Heart left ventricle (tissue), 16 donors: ENCODE data around the gene PTPRJ. TPM values are rescaled to one million over a fixed set of nuclear protein-coding genes. Genes with fewer than 3 reads are reported as not detected.

Experiments used
- ATAC-seq, 4 donors: fragments of 200-7000 bp; cut with Tn5 transposase; one replicate each; pipeline ENCODE4 v1.9.1; 2020 to 2022; ENCODE audit warnings: moderate library complexity in 4 of 4, mild to moderate bottlenecking in 3 of 4, moderate number of reproducible peaks in 1 of 4
- DNase-seq, 5 donors: peaks; one replicate each; pipeline ENCODE4 v3.0.0-alpha.2; 2020
- H3K27ac ChIP-seq, 12 donors: fragments of 200-600 bp; sonication (generic) in 4 of 12; one replicate each; pipeline versions ENCODE4 v1.5.0 to v1.8.0; 2016 to 2022; ENCODE audit warnings: mild to moderate bottlenecking in 2 of 12
- H3K27me3 ChIP-seq, 9 donors: fragments of 200-600 bp; sonication (generic) in 2 of 9; one replicate each; pipeline versions ENCODE4 v1.5.1 to v1.8.0; 2016 to 2022; ENCODE audit warnings: mild to moderate bottlenecking in 3 of 9
- H3K36me3 ChIP-seq, 9 donors: fragments of 200-600 bp; sonication (generic) in 2 of 9; one replicate each; pipeline versions ENCODE4 v1.5.0 to v1.8.0; 2018 to 2022; ENCODE audit warnings: mild to moderate bottlenecking in 2 of 9
- H3K4me1 ChIP-seq, 12 donors: fragments of 200-600 bp; sonication (generic) in 4 of 12; one replicate each; pipeline versions ENCODE4 v1.5.0 to v1.8.0; 2016 to 2022; ENCODE audit warnings: mild to moderate bottlenecking in 3 of 12
- H3K4me3 ChIP-seq, 12 donors: fragments of 200-600 bp; sonication (generic) in 4 of 12; one replicate each; pipeline versions ENCODE4 v1.5.0 to v1.8.0; 2017 to 2022; ENCODE audit warnings: mild to moderate bottlenecking in 9 of 12, moderate library complexity in 4 of 12
- H3K9me3 ChIP-seq, 12 donors: fragments of 200-600 bp; sonication (generic) in 4 of 12; one replicate each; pipeline versions ENCODE4 v1.5.0 to v1.8.0; 2016 to 2022; ENCODE audit warnings: mild to moderate bottlenecking in 1 of 12
- POLR2A ChIP-seq, 2 donors: fragments of 450-650 bp; IDR thresholded peaks; one replicate each; pipeline ENCODE4 v1.6.1; 2017; ENCODE audit warnings: antibody characterized with exemption in 2 of 2, mild to moderate bottlenecking in 2 of 2, moderate library complexity in 2 of 2
- WGBS, 4 donors: extraction: QIAGEN DNeasy Blood & Tissue Kit in 2 of 4; methylation state at CpG; one replicate each; pipeline versions ENCODE4 v1.1.5 to v1.1.7; 2013 to 2018; 5-methylcytosine and 5-hydroxymethylcytosine counted together
- intact Hi-C, 10 donors: fragments of 100-400 bp; cut with DNase I; formaldehyde crosslinking; loops; one replicate each; pipeline versions ENCODE4 v1.11.1 to v1.14.2; 2022
- polyA plus RNA-seq, 2 donors: library from polyadenylated mRNA; stranded (reverse); fragments of 200-250 nt; gene quantifications; one replicate each; pipeline ENCODE4 v1.2.3, GENCODE V29; 2013
- total RNA-seq, 9 donors: library from RNA; depleted of rRNA in 2 of 9; stranded (reverse); fragments of >200 nt in 2 of 9; fragmentation: NEBNext Ultra II Directional in 3 of 9; extraction: Animal tissue kit (Norgen Biotek cat#: 25700) in 3 of 9; gene quantifications; one replicate each; pipeline versions ENCODE4 v1.1.0 to v1.2.4, GENCODE V29; 2016 to 2023
- TF ChIP-seq, protein P1 (sequence below), 12 donors: fragments of 200-600 bp; sonication (generic) in 4 of 12; IDR thresholded peaks; one replicate each; pipeline versions ENCODE4 v1.5.0 to v1.8.0; 2018 to 2022; ENCODE audit warnings: antibody characterized with exemption in 12 of 12, mild to moderate bottlenecking in 5 of 12
- donor health status: ischemic (EF 13 %, LVEDD 7.1; RV severe dilation, severe dysfunction).
- donor health status: healthy with polysubstance abuse.
- donor health status: DM: no; HTN: yes; CAD: no.
- donor health status: DM: no; HTN: no; CAD: no.
- donor health status: ischemic (EF 25% LVEDD 6.9; RV normal size, moderate dysfunction).
- donor health status: ischemic (EF 25% LVEDD 5.7; RV mildly dilated, moderate dysfunction).
- donor health status: healthy.
- donor health status: DM: yes; HTN: yes; CAD: no.
- donor health status: ischemic (EF 35%, LVEDD 5.7; RV mildly dilated, moderate dysfunction).
- donor health status: nonischemic (EF 11% LVEDD 7.7; RV severe dilation, severe dysfunction).
- donor health status: DM: yes; HTN: yes; CAD: no.
- donor health status: PGD.
- donor health status: ischemic (EF 29% LVEDD 5.4; RV normal size, mild dysfunction).
- donor health status: nonischemic (EF 23%, LVEDD 6.1; RV moderate dilation, normal function).

PTPRJ gene
- total and polyA plus RNA-seq, 11 donors, result 1.2 to 39.0 (median 6.3) TPM

DNA sequence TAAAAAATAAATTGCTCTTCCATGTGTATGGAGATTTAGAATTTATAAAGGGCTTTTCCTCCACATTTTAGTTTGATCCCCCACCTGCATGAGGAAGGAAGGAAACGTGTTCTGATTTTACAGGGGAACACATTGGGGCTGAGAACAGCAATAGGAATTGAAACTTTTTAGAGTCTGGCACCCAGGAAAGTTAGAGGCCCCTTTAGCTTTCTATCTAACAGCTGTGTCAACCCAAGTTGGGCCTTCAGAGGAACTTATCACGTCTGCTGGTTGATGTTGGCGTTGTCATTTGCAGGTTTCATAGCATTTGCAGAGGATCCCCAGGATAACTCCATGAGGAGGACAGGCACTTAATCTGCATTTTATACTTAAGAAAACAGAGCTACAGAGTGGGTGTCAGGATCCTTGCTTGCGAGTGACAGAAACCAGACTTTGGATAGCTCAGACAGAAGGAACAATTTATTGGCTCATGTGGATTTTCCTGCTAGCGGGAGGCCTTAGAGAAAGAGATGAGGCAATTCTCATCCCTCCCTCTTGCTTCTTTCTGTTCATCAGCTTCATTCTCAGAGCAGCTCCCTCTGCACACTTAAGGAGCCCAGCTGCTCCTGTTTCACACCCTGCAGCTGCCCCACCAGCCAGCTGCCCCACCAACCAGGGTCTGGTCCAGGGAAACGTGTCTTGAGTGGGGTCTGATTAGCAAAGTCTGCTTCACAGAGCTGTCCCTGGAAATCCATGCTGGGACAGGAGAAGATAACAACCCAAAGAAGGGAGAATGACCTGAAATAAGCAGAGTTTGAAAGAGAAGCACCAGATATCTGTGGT is 143.8 kb downstream of the PTPRJ start:
- H3K27me3 ChIP-seq, result no peaks in the 10 kb centered on the region
- WGBS, 4 donors, result 64 to 84% (median 78%) methylated on average over 6 of the region's 6 CpGs
- H3K4me1 ChIP-seq, result no peaks in the 10 kb centered on the region
- no peak overlapping the region for H3K4me3 ChIP-seq
- H3K36me3 ChIP-seq, result peaks cover 0 to 86% (median 7%) of the 10 kb centered on the region in 9 donors
- no peaks in the 10 kb centered on the region for H3K9me3 ChIP-seq
- intact Hi-C loops, result no loop called here
- DNase-seq (no peak), ATAC-seq (no peak)
- TF ChIP-seq, protein P1, sequence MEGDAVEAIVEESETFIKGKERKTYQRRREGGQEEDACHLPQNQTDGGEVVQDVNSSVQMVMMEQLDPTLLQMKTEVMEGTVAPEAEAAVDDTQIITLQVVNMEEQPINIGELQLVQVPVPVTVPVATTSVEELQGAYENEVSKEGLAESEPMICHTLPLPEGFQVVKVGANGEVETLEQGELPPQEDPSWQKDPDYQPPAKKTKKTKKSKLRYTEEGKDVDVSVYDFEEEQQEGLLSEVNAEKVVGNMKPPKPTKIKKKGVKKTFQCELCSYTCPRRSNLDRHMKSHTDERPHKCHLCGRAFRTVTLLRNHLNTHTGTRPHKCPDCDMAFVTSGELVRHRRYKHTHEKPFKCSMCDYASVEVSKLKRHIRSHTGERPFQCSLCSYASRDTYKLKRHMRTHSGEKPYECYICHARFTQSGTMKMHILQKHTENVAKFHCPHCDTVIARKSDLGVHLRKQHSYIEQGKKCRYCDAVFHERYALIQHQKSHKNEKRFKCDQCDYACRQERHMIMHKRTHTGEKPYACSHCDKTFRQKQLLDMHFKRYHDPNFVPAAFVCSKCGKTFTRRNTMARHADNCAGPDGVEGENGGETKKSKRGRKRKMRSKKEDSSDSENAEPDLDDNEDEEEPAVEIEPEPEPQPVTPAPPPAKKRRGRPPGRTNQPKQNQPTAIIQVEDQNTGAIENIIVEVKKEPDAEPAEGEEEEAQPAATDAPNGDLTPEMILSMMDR (IDR thresholded peaks at IDR 0.05), result no peak
- no peak overlapping the region for H3K27ac ChIP-seq

DNA sequence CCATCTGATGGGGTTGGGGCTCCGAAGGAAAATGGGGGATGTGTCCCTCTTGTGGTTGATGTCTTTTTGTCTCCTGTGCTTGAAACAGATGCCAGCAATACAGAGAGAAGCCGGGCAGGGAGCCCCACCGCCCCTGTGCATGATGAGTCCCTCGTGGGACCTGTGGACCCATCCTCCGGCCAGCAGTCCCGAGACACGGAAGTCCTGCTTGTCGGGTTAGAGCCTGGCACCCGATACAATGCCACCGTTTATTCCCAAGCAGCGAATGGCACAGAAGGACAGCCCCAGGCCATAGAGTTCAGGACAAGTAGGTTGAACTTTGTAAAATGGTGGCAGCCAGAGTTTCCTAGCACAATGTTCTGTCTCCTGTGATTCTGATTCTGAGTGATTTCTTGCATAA is 144.5 kb downstream of the PTPRJ start:
- DNase-seq, result no peak
- H3K36me3 ChIP-seq, result peaks cover 0 to 90% (median 7%) of the 10 kb centered on the region in 9 donors
- WGBS, 4 donors, result 81 to 93% (median 90%) methylated on average over 11 of the region's 11 CpGs

DNA sequence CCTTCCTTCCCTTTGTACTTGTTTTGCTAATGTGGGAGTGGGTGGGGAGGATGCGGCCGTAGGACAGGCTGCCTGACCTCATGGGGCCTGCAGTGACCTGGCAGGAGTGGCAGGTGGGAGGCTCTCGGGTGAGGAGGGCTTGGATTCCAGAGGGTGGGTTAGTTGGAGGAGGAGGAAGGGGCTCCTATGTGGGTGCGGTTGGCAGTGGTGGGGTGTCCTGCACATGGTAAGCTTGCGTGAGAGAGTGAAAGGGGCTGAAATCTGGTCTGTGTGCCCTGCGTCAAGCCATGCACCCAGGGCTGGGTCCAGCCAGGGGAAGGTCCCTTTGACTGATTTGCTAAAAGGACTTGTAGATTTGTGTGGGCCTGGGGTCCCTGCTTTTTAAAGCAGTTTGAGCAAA is 145.5 kb downstream of the PTPRJ start:
- TF ChIP-seq, protein P1 (IDR thresholded peaks at IDR 0.05), result no peak
- TF ChIP-seq POLR2A (IDR thresholded peaks at IDR 0.05), result no peak
- Histone ChIP-seq H3K4me1 (no peaks in the 10 kb centered on the region), H3K27ac (no peak overlapping the region), H3K36me3 (peaks cover 0 to 95% (median 10%) of the 10 kb centered on the region in 9 donors), H3K27me3 (no peaks in the 10 kb centered on the region), H3K9me3 (no peaks in the 10 kb centered on the region), H3K4me3 (no peak overlapping the region)
- DNase-seq (no peak), ATAC-seq (no peak)
- intact Hi-C loops, result no loop called here
- WGBS, 4 donors, result 84 to 87% (median 86%) methylated on average over 6 of the region's 6 CpGs

More for the DNA sequence above, 144.5 kb downstream of the PTPRJ start:
- Histone ChIP-seq H3K4me1 (no peaks in the 10 kb centered on the region), H3K4me3 (no peak overlapping the region), H3K9me3 (no peaks in the 10 kb centered on the region), H3K27ac (no peak overlapping the region), H3K27me3 (no peaks in the 10 kb centered on the region)
- no peak for ATAC-seq
- TF ChIP-seq, protein P1 (IDR thresholded peaks at IDR 0.05), result no peak
- no peak for TF ChIP-seq POLR2A (IDR thresholded peaks at IDR 0.05)
- intact Hi-C loops, result no loop called here

DNA sequence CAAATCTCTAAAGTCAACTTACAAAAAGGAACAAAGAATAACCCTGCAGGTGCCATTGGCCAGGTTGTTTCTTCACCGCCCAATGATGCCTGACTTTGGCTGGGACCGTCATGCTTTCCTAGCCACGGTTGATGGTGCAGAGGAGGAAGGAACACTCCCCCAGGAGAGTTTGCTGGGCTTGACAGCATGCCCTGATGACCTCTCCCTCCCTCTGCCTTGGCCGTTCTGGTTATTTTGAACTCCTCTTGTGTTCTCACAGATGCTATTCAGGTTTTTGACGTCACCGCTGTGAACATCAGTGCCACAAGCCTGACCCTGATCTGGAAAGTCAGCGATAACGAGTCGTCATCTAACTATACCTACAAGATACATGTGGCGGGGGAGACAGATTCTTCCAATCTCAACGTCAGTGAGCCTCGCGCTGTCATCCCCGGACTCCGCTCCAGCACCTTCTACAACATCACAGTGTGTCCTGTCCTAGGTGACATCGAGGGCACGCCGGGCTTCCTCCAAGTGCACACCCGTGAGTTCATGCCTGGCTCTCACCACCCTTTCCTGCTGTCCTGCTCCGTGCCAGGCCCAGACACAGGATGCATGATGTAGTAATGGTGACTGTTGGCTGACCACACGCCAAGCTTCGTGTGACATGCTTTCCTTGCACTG is 147.3 kb downstream of the PTPRJ start:
- H3K36me3 ChIP-seq, result peaks cover 0 to 94% (median 10%) of the 10 kb centered on the region in 9 donors
- DNase-seq, result no peak
- peak in 3 of 4 donors; percentile 39 to 70 (median 51) for ATAC-seq
- no peak for TF ChIP-seq POLR2A (IDR thresholded peaks at IDR 0.05)
- TF ChIP-seq, protein P1 (IDR thresholded peaks at IDR 0.05), result no peak
- H3K4me1 ChIP-seq, result no peaks in the 10 kb centered on the region
- H3K4me3 ChIP-seq, result no peak overlapping the region
- H3K9me3 ChIP-seq, result no peaks in the 10 kb centered on the region
- no peaks in the 10 kb centered on the region for H3K27me3 ChIP-seq
- 79 to 87% (median 82%) methylated on average over 22 of the region's 22 CpGs for WGBS, 4 donors
- H3K27ac ChIP-seq, result peak overlapping the region in 1 of 12 donors; percentile 43
- intact Hi-C loops, result no loop called here
